HepG2 (cell line): ENCODE measurements around the gene PRKCE. TPM values are rescaled to one million over a fixed set of nuclear protein-coding genes. Genes with fewer than 3 reads are reported as not detected.

Source experiments
- ARID2 ChIP-seq: sonication (generic); formaldehyde crosslinking; IDR thresholded peaks from 2 replicates; pipeline ENCODE4 v1.8.1; 2022; ENCODE audit warnings: mild to moderate bottlenecking, missing genetic modification reagents, borderline replicate concordance
- CBFB ChIP-seq: sonication (generic); formaldehyde crosslinking; IDR thresholded peaks from 2 replicates; pipeline ENCODE4 v1.4.0; 2020; ENCODE audit warnings: missing genetic modification reagents
- EHMT2 ChIP-seq: fragments of 200-600 bp; sonication (generic); IDR thresholded peaks from 2 replicates; pipeline ENCODE4 v1.7.0; 2017; ENCODE audit warnings: antibody characterized with exemption, low read depth, low read length, borderline replicate concordance
- HHEX ChIP-seq: IDR thresholded peaks from 2 replicates; pipeline ENCODE4 v1.6.1; 2016; ENCODE audit warnings: control low read depth
- HMGA1 ChIP-seq: sonication (generic); formaldehyde crosslinking; conservative IDR thresholded peaks from 2 replicates; pipeline ENCODE4 v1.4.0; 2020; ENCODE audit warnings: missing genetic modification reagents
- HNF4G ChIP-seq, 2 experiments: sonication (generic) in 1 of 2; formaldehyde crosslinking in 1 of 2; IDR thresholded peaks; 2 replicates each; pipeline versions ENCODE4 v1.4.0 to v1.6.1; 2011 to 2020; ENCODE audit warnings: borderline replicate concordance in 2 of 2, low read depth in 2 of 2, mild to moderate bottlenecking in 2 of 2, low read length in 1 of 2, missing genetic modification reagents in 1 of 2, moderate library complexity in 1 of 2
- MIER3 ChIP-seq: IDR thresholded peaks from 2 replicates; pipeline ENCODE4 v1.6.1; 2016; ENCODE audit warnings: missing compliant biosample characterization, borderline replicate concordance
- MIXL1 ChIP-seq: IDR thresholded peaks from 2 replicates; pipeline ENCODE4 v1.6.1; 2016
- RFXANK ChIP-seq: IDR thresholded peaks from 2 replicates; pipeline ENCODE4 v1.6.1; 2016
- ZFY ChIP-seq: sonication (generic); formaldehyde crosslinking; IDR thresholded peaks from 2 replicates; pipeline ENCODE4 v1.4.0; 2020; ENCODE audit warnings: missing genetic modification reagents
- ZNF143 ChIP-seq: sonication (generic); formaldehyde crosslinking; IDR thresholded peaks from 2 replicates; pipeline ENCODE4 v1.4.0; 2020; ENCODE audit warnings: missing genetic modification reagents
- ZNF260 ChIP-seq: sonication (generic); formaldehyde crosslinking; IDR thresholded peaks from 2 replicates; pipeline ENCODE4 v1.4.0; 2020; ENCODE audit warnings: missing genetic modification reagents, low read depth, mild to moderate bottlenecking, borderline replicate concordance
- ZNF331 ChIP-seq: sonication (generic); formaldehyde crosslinking; IDR thresholded peaks from 2 replicates; pipeline ENCODE4 v1.4.0; 2020; ENCODE audit warnings: missing genetic modification reagents
- ZNF615 ChIP-seq: sonication (generic); formaldehyde crosslinking; IDR thresholded peaks from 2 replicates; pipeline ENCODE4 v1.5.0; 2020; ENCODE audit warnings: mild to moderate bottlenecking, missing genetic modification reagents, borderline replicate concordance
- ZNF790 ChIP-seq: sonication (generic); formaldehyde crosslinking; IDR thresholded peaks from 2 replicates; pipeline ENCODE4 v1.8.0; 2022; ENCODE audit warnings: missing genetic modification reagents, mild to moderate bottlenecking, borderline replicate concordance
- polyA plus RNA-seq, 8 experiments: library from polyadenylated mRNA; depleted of rRNA in 3 of 8; stranded (reverse) in 7 of 8; unstranded in 1 of 8; fragments of >200 nt; fragmentation: Illumina TruSeq in 4 of 8; extraction: Trizol in 4 of 8; gene quantifications; 2 replicates each; pipeline versions ENCODE4 v1.2.1 to v1.2.3, GENCODE V29; 2011 to 2016; ENCODE audit warnings: low read depth in 4 of 8, missing spikeins in 1 of 8, mixed read lengths in 1 of 8; ENCODE audit not compliant: insufficient read depth in 1 of 8
- total RNA-seq, 5 experiments: library from RNA; depleted of rRNA; stranded (reverse); fragments of >200 nt; fragmentation: Illumina TruSeq; extraction: Trizol; gene quantifications; 2 replicates each; pipeline ENCODE4 v1.2.3, GENCODE V29; 2016; ENCODE audit warnings: low read depth in 1 of 5
- TF ChIP-seq, protein P1 (sequence below): sonication (generic); formaldehyde crosslinking; IDR thresholded peaks from 2 replicates; pipeline ENCODE4 v1.5.1; 2020; ENCODE audit warnings: mild to moderate bottlenecking, missing genetic modification reagents, borderline replicate concordance
- TF ChIP-seq, protein P2 (sequence below): IDR thresholded peaks from 2 replicates; pipeline ENCODE4 v1.6.1; 2018; ENCODE audit warnings: missing genetic modification reagents
- TF ChIP-seq, protein P3 (sequence below): sonication (generic); formaldehyde crosslinking; IDR thresholded peaks from 2 replicates; pipeline ENCODE4 v1.9.0; 2021; ENCODE audit warnings: missing genetic modification reagents, mild to moderate bottlenecking, borderline replicate concordance
- TF ChIP-seq, protein P4 (sequence below): IDR thresholded peaks from 2 replicates; pipeline ENCODE4 v1.4.0; 2020; ENCODE audit warnings: mild to moderate bottlenecking, missing genetic modification reagents

PRKCE gene
- total and polyA plus RNA-seq, 2 of the 13 experiments (the other 11 are each of a cell fraction or from before 2014, with no cell fraction given): 1.0 to 3.9 TPM

DNA sequence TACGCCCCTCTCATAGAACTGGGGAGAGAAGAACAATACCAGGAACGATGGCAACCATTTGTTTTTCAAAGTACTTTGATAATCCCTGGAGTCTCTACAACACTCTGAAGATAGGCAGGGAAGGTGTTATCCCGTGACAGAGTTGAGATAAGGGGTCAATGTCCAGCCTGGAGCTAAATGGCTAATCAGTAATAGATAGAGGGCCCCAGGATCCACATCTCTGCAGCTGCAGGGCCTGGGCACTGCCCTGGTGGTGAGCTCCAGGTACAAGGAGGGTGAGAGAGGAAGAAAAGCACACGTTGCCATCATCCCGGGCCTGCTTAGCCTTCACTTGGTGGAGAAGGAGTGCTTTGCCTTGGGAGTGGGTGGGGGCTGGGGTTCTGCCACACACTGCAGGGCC lies 260.6 kb downstream of the PRKCE start (continued):
- TF ChIP-seq ZFY (CRISPR knock-in tag) (no peak), HHEX (0 out of 2 replicates have a peak, but pooled peaks have one; percentile 19), ZNF143 (no peak), CBFB (no peak), ZNF260 (CRISPR knock-in tag) (no peak), HMGA1 (no peak), ZNF790 (CRISPR knock-in tag) (no peak), MIER3 (CRISPR knock-in tag) (no peak), HNF4G (IDR thresholded peaks at IDR 0.05; ENCODE audit: borderline replicate concordance, low read depth, low read length) (peak; percentile 73), HNF4G (CRISPR knock-in tag; IDR thresholded peaks at IDR 0.05; ENCODE audit: borderline replicate concordance, low read depth) (no peak), ZNF615 (no peak), RFXANK (CRISPR knock-in tag) (no peak), EHMT2 (no peak), ZNF331 (peak; percentile 25; the same call in 1 of the 2 replicates), MIXL1 (no peak), ARID2 (no peak)
- TF ChIP-seq, protein P1, sequence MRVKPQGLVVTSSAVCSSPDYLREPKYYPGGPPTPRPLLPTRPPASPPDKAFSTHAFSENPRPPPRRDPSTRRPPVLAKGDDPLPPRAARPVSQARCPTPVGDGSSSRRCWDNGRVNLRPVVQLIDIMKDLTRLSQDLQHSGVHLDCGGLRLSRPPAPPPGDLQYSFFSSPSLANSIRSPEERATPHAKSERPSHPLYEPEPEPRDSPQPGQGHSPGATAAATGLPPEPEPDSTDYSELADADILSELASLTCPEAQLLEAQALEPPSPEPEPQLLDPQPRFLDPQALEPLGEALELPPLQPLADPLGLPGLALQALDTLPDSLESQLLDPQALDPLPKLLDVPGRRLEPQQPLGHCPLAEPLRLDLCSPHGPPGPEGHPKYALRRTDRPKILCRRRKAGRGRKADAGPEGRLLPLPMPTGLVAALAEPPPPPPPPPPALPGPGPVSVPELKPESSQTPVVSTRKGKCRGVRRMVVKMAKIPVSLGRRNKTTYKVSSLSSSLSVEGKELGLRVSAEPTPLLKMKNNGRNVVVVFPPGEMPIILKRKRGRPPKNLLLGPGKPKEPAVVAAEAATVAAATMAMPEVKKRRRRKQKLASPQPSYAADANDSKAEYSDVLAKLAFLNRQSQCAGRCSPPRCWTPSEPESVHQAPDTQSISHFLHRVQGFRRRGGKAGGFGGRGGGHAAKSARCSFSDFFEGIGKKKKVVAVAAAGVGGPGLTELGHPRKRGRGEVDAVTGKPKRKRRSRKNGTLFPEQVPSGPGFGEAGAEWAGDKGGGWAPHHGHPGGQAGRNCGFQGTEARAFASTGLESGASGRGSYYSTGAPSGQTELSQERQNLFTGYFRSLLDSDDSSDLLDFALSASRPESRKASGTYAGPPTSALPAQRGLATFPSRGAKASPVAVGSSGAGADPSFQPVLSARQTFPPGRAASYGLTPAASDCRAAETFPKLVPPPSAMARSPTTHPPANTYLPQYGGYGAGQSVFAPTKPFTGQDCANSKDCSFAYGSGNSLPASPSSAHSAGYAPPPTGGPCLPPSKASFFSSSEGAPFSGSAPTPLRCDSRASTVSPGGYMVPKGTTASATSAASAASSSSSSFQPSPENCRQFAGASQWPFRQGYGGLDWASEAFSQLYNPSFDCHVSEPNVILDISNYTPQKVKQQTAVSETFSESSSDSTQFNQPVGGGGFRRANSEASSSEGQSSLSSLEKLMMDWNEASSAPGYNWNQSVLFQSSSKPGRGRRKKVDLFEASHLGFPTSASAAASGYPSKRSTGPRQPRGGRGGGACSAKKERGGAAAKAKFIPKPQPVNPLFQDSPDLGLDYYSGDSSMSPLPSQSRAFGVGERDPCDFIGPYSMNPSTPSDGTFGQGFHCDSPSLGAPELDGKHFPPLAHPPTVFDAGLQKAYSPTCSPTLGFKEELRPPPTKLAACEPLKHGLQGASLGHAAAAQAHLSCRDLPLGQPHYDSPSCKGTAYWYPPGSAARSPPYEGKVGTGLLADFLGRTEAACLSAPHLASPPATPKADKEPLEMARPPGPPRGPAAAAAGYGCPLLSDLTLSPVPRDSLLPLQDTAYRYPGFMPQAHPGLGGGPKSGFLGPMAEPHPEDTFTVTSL (CRISPR knock-in tag): no peak
- TF ChIP-seq, protein P2, sequence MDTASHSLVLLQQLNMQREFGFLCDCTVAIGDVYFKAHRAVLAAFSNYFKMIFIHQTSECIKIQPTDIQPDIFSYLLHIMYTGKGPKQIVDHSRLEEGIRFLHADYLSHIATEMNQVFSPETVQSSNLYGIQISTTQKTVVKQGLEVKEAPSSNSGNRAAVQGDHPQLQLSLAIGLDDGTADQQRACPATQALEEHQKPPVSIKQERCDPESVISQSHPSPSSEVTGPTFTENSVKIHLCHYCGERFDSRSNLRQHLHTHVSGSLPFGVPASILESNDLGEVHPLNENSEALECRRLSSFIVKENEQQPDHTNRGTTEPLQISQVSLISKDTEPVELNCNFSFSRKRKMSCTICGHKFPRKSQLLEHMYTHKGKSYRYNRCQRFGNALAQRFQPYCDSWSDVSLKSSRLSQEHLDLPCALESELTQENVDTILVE (CRISPR knock-in tag): no peak
- TF ChIP-seq, protein P3, sequence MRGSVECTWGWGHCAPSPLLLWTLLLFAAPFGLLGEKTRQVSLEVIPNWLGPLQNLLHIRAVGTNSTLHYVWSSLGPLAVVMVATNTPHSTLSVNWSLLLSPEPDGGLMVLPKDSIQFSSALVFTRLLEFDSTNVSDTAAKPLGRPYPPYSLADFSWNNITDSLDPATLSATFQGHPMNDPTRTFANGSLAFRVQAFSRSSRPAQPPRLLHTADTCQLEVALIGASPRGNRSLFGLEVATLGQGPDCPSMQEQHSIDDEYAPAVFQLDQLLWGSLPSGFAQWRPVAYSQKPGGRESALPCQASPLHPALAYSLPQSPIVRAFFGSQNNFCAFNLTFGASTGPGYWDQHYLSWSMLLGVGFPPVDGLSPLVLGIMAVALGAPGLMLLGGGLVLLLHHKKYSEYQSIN: no peak
- TF ChIP-seq, protein P4, sequence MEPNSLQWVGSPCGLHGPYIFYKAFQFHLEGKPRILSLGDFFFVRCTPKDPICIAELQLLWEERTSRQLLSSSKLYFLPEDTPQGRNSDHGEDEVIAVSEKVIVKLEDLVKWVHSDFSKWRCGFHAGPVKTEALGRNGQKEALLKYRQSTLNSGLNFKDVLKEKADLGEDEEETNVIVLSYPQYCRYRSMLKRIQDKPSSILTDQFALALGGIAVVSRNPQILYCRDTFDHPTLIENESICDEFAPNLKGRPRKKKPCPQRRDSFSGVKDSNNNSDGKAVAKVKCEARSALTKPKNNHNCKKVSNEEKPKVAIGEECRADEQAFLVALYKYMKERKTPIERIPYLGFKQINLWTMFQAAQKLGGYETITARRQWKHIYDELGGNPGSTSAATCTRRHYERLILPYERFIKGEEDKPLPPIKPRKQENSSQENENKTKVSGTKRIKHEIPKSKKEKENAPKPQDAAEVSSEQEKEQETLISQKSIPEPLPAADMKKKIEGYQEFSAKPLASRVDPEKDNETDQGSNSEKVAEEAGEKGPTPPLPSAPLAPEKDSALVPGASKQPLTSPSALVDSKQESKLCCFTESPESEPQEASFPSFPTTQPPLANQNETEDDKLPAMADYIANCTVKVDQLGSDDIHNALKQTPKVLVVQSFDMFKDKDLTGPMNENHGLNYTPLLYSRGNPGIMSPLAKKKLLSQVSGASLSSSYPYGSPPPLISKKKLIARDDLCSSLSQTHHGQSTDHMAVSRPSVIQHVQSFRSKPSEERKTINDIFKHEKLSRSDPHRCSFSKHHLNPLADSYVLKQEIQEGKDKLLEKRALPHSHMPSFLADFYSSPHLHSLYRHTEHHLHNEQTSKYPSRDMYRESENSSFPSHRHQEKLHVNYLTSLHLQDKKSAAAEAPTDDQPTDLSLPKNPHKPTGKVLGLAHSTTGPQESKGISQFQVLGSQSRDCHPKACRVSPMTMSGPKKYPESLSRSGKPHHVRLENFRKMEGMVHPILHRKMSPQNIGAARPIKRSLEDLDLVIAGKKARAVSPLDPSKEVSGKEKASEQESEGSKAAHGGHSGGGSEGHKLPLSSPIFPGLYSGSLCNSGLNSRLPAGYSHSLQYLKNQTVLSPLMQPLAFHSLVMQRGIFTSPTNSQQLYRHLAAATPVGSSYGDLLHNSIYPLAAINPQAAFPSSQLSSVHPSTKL (CRISPR knock-in tag): peak; percentile 59; the same call in 1 of the 2 replicates
